SH-SY5Y (cell line): ENCODE data around the gene PDLIM5.

Experiments used
- GATA2 ChIP-seq: IDR thresholded peaks from 2 replicates; pipeline ENCODE4 v1.6.1; 2011; ENCODE audit warnings: mild to moderate bottlenecking, low read depth, low read length
- GATA3 ChIP-seq: IDR thresholded peaks from 2 replicates; pipeline ENCODE4 v1.6.1; 2011; ENCODE audit warnings: low read depth, mild to moderate bottlenecking, low read length, moderate library complexity

GRCh38 chr4:94466371-94466770 is 14.6 kb downstream of the PDLIM5 start:
- TF ChIP-seq GATA2 (no peak), GATA3 (no peak)
